HTERT RPE-1 (cell line): ENCODE data around the gene POMC.
"Not testable (repeated sequence)": the region's sequence is repeated elsewhere in the genome, so short reads cannot be mapped to it uniquely, and the experiment has no call there.

Source experiments
- in situ Hi-C: fragments of 300-500 bp; cut with MboI; formaldehyde crosslinking; loops from 4 replicates; pipeline ENCODE4 v1.14.3; 2020; ENCODE audit warnings: low sequenced_read_pairs

POMC gene

DNA sequence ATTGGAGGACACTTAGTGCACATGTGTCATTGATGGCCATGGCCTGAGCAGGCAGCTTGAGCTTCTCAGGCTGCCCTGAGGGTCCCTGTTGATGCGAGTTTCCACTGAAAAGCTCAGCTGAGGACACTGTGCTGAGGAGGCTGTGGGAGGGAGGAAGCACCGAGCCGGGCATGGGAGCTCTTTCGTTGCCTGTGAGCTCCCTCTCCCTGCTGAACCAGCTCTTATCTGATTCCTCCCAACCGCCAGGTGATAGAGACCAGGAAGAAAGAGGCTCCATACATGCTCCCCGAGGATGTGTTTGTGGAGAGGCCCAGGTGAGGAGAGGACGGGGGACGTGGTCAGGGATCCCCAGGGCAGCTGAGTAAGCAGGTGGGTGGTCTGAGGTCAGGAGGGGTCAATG is 27.3 kb downstream of the POMC start:
- in situ Hi-C loops: no loop called here

DNA sequence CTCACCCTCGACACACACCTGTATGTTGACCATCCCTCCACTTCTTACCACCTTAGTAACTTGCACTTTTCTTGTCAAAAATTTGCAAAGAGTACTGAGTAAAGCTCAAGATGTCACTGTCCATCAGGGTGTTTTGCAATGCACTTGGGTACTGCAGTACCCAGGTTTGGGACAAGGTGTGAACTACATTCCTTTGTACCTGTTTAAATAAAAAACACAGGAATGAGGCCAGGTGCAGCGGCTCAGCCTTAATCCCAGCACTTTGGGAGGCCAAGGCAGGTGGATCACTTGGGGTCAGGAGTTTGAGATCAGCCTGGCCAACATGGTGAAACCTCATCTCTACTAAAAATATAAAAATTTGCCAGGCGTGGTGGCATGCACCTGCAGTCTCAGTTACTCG is 27.8 kb downstream of the POMC start:
- in situ Hi-C loops: not testable (repeated sequence)

DNA sequence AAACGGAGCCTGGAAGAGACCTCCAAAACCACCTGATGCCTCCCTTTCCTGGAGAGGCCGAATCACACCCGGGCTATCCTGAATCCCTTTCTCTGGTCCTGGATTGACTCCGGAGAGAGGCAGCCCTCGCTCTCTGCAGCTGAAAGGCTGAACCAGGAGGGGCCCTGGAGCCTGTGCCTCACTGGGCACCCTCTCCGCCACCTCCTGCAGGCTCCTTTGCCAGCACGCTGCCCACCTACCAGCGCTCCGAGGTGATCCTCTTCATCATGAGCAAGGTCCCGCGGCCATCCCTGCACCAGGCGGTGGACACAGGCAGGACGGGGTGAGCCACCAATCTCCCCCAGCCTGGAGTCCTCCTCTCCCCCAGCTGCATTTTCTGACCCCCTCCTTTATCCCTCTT is 35.7 kb downstream of the POMC start:
- in situ Hi-C loops: no loop called here

DNA sequence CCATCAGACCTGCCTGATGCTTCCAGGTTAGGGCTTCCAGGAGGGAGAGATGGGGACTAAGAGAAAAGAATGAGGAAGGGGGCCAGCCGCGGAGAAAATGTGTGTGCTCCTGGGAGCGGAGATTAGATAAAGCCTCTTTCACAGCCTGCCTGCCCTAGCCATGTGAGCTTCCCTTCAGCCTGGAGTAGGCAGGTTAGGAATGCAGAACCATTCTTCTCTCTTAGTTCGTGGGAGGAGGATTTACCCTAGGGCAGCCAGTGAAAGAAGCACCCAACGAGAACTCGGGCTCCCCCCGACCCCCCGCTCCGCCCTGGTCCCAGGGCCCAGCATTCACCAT is 36.1 kb downstream of the POMC start:
- in situ Hi-C loops: no loop called here

DNA sequence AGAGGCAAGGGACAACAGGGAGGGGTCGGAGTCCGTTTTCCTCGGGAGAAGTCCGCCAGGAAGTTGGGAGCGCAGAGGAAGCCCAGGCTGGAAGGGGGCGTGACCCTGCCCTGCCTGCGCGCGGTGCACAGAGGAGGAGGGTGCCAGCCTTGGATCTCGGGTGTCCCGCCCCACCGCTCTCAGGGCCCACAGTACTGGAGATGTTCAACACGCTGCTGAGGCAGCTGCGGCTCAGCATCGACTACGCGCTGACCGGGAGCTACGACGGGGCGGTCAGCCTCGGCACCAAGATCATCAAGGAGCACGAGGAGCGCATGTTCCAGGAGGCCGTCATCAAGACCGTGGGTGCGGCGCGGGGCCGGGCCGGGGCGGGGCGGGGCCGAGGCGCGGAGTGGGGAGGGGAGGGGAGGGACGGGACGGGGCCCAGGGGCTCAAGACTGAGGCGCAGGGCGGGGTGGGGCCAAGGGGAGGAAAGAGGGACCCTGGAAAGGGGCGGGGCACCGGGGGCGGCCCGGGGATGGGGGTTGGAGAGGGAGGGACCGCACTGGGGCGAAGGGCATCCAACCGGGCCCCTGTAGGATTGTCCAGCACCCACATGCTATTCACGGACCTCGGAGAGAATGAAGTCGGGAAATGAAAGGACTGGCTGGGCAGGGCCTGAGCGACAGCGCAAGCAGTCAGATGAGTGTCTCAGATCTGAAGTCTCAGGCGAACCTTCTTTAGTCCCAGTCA is 36.6 kb downstream of the POMC start:
- in situ Hi-C loops: no loop called here

DNA sequence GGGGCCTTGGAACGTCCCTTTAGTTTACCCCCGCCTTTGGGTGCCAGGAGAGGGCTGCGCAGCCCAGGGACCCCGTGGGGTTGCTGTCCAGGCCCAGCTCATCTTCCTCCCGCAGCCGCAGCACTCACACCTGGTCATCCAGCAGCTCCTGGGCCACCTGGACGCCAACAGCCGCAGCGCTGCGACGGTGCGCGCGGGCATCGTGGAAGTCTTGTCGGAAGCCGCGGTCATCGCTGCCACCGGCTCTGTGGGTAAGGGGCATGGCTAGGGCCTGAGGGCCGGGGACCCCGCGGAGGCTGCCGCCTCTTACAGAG is 37.2 kb downstream of the POMC start:
- in situ Hi-C loops: no loop called here

DNA sequence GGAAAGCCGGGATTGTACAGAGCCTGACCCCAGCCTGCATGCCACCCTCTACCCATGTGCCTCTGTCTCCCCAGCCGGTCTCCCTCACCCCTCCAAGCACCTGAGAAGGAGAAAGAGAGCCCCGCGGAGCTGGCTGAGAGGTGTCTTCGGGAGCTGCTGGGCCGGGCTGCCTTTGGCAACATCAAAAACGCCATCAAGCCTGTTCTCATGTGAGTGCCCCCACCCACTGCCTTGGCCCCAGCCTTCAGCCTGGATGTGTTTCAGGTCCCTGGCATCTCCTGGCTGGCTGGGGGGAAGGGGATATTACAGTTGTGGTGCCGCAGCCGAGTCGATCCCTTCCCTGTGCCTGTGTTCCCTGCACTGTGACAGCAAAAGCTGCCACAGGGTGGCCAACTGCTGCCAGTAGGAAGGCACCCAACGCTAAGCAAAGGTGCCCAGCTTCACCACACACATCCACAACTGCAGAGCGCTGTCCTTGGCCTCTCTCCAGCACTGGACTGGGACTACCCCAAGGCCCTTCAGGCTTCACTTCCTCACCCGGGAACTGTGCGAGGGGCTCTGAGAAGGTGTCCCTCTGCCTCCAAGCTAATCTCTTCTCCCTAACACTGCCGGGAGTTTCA is 38.4 kb downstream of the POMC start:
- in situ Hi-C loops: no loop called here

DNA sequence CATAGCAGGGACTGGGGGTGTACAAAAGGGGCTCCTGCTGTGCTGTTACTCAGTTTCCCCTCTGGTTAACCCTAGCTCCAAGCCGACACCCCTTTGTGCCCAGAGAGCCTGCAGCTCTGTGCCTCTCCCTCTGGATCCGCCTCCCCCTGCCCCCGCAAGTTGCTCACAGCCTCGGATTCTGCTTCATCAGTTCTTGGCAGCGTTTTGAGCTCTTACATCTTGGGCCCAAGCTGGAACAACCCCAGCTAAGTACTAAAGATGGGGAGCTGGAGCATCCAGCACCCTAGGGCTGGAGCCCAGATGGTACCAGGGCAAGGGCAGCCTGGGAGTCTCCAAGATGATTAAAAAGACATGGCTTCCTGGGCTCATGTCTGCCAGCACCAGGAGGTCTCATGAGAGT is 40.7 kb downstream of the POMC start:
- in situ Hi-C loops: no loop called here

DNA sequence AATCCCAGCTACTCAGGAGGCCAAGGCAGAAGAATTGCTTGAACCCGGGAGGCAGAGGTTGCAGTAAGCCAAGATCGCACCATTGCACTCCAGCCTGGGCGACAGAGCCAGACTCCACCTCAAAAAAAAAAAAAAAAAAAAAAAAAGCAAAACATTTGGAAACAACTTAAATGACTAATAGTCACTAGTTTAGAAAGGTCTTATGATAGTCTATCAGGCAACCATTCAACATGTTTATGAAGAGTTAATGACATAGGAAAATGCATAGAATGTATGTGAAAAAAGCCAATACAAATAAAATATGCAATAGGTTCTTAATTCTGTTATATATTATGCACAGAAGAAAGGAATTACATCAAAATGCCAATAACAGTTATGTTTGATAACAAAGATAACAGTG is 41.3 kb downstream of the POMC start:
- in situ Hi-C loops: not testable (repeated sequence)

DNA sequence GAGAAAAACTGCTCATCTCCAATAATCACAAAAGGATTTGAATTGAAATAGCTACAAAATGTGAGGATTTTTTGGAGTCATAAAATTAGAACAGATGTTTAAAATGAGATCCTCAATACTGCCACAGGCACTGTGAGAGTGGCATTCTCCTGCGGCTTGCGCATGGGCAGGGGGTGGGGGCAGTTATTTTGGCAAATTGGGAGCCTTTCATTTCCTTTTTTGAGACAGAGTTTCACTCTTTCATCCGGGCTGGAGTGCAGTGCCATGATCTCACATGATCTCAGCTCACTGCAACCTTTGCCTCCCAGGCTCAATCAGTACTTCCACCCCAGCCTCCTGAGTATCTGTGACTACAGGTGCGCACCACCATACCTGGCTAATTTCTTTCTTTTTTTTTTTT is 42.4 kb downstream of the POMC start:
- in situ Hi-C loops: no loop called here

DNA sequence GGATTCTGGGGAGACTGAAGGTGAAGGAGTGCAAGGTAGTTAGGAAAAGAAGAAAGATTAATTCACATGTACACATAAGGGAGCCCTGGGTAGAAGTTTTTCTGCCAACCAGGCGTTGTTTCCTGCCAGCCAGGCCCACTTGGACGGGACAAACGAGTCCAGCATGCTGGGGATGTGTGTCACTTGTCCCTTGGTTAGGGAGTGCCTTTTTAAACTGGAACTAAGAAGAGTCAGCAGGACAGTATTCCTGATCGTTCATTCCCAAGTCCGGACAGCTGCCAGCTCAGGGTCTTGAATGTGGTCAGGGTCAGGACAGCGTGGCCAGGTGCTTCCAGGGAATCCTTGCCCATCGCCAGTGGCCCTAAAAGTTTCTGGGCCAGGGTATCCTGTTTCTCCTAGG is 43.2 kb downstream of the POMC start:
- in situ Hi-C loops: no loop called here

DNA sequence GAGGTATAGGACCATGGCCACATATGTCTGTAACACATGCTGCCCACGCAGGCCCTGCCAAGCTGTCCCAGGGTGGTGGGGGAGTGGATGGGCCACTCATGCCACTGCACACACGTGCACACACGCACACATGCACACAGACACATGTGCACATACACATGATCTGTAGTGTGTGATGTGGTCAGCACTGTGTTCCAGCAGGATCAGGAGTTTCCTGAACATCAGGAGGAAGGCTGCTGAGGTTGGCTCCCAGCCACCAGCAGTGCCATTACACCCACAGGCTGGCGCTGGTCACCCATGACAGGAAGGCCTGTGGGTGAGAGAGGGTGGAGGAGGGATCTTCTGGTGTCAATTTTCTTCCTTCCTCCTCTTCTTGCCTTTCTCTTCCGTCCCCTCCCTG is 44.7 kb downstream of the POMC start:
- in situ Hi-C loops: no loop called here

DNA sequence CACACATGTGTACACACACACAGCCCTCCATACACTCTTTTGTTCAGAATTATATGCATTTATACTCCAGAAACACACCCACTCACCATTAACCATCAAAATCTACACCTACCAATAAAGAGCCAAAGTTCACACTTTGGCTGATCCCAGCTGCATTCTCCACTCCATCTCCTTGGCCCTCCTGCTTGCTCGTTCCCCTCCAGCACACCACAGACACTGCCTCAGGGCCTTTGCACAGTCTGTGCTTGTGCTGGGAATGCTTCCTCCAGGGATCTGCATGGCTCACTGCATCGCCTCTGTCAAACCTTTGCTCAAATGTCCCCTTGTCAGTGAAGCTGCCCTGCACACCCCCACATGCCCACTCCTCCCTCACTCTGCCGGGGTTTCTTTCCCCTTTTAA is 46.0 kb downstream of the POMC start:
- in situ Hi-C loops: no loop called here

DNA sequence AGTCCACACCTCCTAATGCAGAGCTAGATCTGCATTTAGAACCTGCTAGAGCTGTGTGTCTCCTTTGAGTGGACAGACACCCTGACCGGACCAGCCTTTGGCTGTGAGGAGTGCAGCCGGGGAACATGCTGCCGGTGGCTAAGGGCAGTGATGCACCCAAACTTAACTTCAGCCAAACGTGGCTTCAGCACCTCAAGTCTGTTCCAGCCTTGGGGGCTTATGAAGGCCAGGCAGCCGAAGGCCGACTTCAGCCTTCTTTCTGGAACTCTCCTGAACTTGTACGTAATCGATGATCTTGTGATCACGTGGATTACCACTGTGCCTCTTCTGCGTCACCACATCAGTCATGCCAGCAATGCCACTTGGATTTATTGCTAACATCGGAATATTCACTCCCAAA is 49.1 kb downstream of the POMC start:
- in situ Hi-C loops: no loop called here

DNA sequence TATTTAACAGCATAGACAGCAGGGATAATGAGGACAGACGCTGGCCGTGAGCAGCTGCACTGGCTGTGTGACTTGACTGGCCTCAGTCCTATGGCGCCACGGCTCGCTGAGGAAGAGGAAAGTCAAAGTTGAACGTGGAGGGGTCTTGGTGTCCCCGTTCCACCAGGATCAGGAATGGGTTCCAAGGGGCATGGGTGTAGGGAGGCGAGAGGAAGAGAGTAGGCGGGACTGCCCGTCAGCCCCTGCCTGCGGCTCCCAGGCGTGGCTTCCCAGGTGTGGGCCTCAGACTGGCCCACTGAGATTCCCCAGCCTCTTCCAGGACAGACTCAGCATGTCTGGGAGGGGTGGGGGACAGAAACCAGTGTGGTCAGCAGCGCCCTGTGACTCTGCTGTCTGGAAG is 51.4 kb downstream of the POMC start:
- in situ Hi-C loops: no loop called here

DNA sequence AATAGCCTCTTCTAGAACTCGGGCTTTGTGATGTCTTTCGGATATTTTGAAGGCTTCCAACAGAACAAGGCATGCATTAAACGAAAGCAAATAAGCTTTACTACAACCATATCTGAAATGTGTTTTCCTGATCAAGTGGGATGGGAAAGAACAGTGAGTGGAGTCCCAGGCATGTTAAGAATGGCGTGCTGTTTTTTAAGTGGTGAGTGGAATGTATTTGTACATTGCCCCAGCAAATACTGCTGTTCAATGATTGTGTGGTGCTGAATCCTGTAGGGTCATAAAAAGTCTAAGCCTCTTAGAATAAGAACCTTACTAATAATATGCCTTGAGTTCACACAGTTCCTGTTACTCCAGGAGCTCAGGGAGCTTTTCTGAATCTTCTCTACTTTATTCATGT is 52.5 kb downstream of the POMC start:
- in situ Hi-C loops: no loop called here

DNA sequence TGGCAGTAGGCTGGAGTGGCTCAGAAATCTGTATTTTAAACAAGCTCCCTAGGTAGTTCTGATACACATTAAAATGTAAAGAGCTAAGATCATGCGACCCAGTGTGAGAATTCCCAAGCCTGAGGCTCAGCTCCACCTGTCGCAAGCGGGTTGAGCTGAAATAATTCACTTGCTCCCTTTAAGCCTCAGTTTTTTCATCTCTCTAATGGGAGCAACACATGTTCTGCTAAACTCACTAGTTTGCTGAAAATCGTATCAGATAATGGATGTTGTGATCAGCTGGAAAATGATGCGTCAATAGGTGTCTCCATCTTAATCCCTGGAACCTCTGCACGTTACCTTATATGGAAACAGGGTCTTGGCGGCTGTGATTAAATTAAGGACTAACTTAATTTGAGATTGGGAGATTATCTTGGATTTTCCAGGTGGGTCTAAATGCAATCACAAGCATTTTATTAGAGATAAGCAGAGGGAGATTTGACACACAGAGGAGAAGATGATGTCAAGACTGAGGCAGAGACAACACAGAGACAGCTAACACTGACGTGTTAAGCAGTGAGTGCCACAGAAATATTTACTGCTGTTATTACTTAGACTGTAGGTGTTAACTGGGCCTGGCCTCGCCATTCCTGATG is 53.0 kb downstream of the POMC start:
- in situ Hi-C loops: no loop called here

DNA sequence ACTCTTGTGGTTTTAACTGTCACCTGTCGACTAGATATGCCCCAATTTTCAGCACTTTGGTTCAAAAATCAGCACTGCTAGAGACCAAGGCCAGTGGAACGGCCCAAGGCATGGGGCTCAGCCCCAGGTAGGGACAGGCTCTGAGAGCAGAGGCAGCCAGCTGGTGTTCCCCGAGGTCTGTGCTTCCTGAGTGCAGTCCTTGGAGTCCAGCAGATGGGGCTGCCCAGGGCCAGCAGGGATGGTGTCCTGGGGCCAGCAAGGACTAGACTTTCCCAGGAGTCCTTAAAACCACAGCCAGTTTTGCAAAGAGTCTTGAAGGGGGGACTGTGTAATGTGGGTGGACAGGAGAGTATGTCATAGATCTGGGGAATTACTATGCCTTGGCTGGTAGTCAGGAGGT is 56.3 kb downstream of the POMC start:
- in situ Hi-C loops: no loop called here
